ENCODE measurements around the gene MAVS.

The MAVS gene

DNA sequence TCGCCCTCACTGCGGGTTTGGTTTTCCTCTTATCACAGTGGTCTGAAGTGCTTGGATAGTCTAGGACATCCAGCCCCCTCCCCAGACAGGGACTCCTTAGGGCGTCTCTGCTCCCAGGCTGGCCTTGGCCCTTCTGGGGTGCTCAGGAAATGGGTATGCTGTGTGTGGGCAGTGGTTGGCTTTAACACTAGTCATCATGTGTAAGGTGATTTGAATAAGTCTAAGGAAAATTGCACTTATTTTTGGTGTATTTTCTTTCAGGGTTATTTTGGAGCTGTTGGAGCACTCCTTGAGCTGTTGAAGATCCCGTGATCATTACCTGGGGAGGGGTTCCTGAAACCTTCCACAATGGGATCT lies 76.3 kb downstream of the MAVS start:
- Histone ChIP-seq H3K27me3 (replicated peaks; ENCODE audit: insufficient read depth, low read length) (no peaks in the 10 kb centered on the region), H3F3A (ENCODE audit: insufficient read depth, low read length) (no peaks in the 10 kb centered on the region), H3K4me2 (ENCODE audit: low read depth, low read length) (no peak overlapping the region), H3K36me3 (replicated peaks; ENCODE audit: insufficient read depth, low read length) (peaks cover 12% of the 10 kb centered on the region; the same call in 1 of the 2 replicates), H3K4me1 (ENCODE audit: low read length) (no peaks in the 10 kb centered on the region), H3K79me2 (ENCODE audit: low read length) (peaks cover 20% of the 10 kb centered on the region), H3K9me3 (replicated peaks; ENCODE audit: insufficient read depth, low read length) (no peaks in the 10 kb centered on the region), H3K4me3 (ENCODE audit: low read length) (no peak overlapping the region), H2AFZ (ENCODE audit: low read length) (no peak overlapping the region), H3K9me2 (replicated peaks; ENCODE audit: insufficient read depth, low read length) (no peaks in the 10 kb centered on the region), H3K27ac (ENCODE audit: low read length) (no peak overlapping the region), H3K9ac (ENCODE audit: low read length) (no peak overlapping the region), H4K20me1 (ENCODE audit: insufficient read depth, low read length) (no peaks in the 10 kb centered on the region)
- DNase-seq = no peak
- TF ChIP-seq EZH2 (optimal IDR thresholded peaks at IDR 0.05; ENCODE audit: low read depth, low read length) (no peak), EZH2phosphoT487 (IDR thresholded peaks at IDR 0.05; ENCODE audit: low read length) (no peak)
- TF ChIP-seq, protein P1, sequence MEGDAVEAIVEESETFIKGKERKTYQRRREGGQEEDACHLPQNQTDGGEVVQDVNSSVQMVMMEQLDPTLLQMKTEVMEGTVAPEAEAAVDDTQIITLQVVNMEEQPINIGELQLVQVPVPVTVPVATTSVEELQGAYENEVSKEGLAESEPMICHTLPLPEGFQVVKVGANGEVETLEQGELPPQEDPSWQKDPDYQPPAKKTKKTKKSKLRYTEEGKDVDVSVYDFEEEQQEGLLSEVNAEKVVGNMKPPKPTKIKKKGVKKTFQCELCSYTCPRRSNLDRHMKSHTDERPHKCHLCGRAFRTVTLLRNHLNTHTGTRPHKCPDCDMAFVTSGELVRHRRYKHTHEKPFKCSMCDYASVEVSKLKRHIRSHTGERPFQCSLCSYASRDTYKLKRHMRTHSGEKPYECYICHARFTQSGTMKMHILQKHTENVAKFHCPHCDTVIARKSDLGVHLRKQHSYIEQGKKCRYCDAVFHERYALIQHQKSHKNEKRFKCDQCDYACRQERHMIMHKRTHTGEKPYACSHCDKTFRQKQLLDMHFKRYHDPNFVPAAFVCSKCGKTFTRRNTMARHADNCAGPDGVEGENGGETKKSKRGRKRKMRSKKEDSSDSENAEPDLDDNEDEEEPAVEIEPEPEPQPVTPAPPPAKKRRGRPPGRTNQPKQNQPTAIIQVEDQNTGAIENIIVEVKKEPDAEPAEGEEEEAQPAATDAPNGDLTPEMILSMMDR (IDR thresholded peaks at IDR 0.05; ENCODE audit: low read length) = no peak

GRCh38 chr20:3923818-3924217 lies 77.2 kb downstream of the MAVS start:
- Histone ChIP-seq H3K9me3 (replicated peaks; ENCODE audit: insufficient read depth, low read length) (no peaks in the 10 kb centered on the region), H3K9me2 (replicated peaks; ENCODE audit: insufficient read depth, low read length) (no peaks in the 10 kb centered on the region), H3F3A (ENCODE audit: insufficient read depth, low read length) (no peaks in the 10 kb centered on the region), H3K4me2 (ENCODE audit: low read depth, low read length) (no peak overlapping the region), H3K4me1 (ENCODE audit: low read length) (no peaks in the 10 kb centered on the region), H4K20me1 (ENCODE audit: insufficient read depth, low read length) (no peaks in the 10 kb centered on the region), H3K27ac (ENCODE audit: low read length) (no peak overlapping the region), H3K4me3 (ENCODE audit: low read length) (no peak overlapping the region), H3K36me3 (replicated peaks; ENCODE audit: insufficient read depth, low read length) (peaks cover 12% of the 10 kb centered on the region; the same call in 1 of the 2 replicates), H3K27me3 (replicated peaks; ENCODE audit: insufficient read depth, low read length) (no peaks in the 10 kb centered on the region), H2AFZ (ENCODE audit: low read length) (no peak overlapping the region), H3K79me2 (ENCODE audit: low read length) (peaks cover 12% of the 10 kb centered on the region; the same call in 1 of the 2 replicates), H3K9ac (ENCODE audit: low read length) (no peak overlapping the region)
- TF ChIP-seq EZH2phosphoT487 (IDR thresholded peaks at IDR 0.05; ENCODE audit: low read length) (no peak), EZH2 (optimal IDR thresholded peaks at IDR 0.05; ENCODE audit: low read depth, low read length) (no peak)
- TF ChIP-seq, protein P1 (IDR thresholded peaks at IDR 0.05; ENCODE audit: low read length) = no peak
- no peak for DNase-seq

GRCh38 chr20:3924304-3925112 lies 77.9 kb downstream of the MAVS start:
- H3K9ac ChIP-seq (ENCODE audit: low read length) = no peak overlapping the region
- no peak overlapping the region for H3K27ac ChIP-seq (ENCODE audit: low read length)

More at GRCh38 chr20:3924304-3925112, 77.9 kb downstream of the MAVS start:
- Histone ChIP-seq H3K9me3 (replicated peaks; ENCODE audit: insufficient read depth, low read length) (no peaks in the 10 kb centered on the region), H3K4me3 (ENCODE audit: low read length) (no peak overlapping the region), H3K36me3 (replicated peaks; ENCODE audit: insufficient read depth, low read length) (peaks cover 7% of the 10 kb centered on the region; the same call in 1 of the 2 replicates), H3K27me3 (replicated peaks; ENCODE audit: insufficient read depth, low read length) (no peaks in the 10 kb centered on the region), H3F3A (ENCODE audit: insufficient read depth, low read length) (peaks cover 5% of the 10 kb centered on the region; the same call in 1 of the 2 replicates), H3K79me2 (ENCODE audit: low read length) (peaks cover 9% of the 10 kb centered on the region; the same call in 1 of the 2 replicates), H4K20me1 (ENCODE audit: insufficient read depth, low read length) (no peaks in the 10 kb centered on the region), H3K4me2 (ENCODE audit: low read depth, low read length) (no peak overlapping the region), H3K4me1 (ENCODE audit: low read length) (no peaks in the 10 kb centered on the region), H2AFZ (ENCODE audit: low read length) (no peak overlapping the region), H3K9me2 (replicated peaks; ENCODE audit: insufficient read depth, low read length) (no peaks in the 10 kb centered on the region)
- TF ChIP-seq EZH2 (optimal IDR thresholded peaks at IDR 0.05; ENCODE audit: low read depth, low read length) (no peak), EZH2phosphoT487 (IDR thresholded peaks at IDR 0.05; ENCODE audit: low read length) (no peak)
- TF ChIP-seq, protein P1 (IDR thresholded peaks at IDR 0.05; ENCODE audit: low read length) = no peak
- no peak for DNase-seq
